OCI-LY7 (cell line): ENCODE data around the gene EGFR.

Experiments
- CTCF ChIP-seq: fragments of 200-600 bp; sonication (generic); conservative IDR thresholded peaks from 2 replicates; pipeline ENCODE4 v1.5.1; 2014; ENCODE audit warnings: mild to moderate bottlenecking, antibody characterized with exemption, low read length, moderate library complexity, mixed read lengths
- EZH2phosphoT487 ChIP-seq: fragments of 200-600 bp; sonication (generic); IDR thresholded peaks from 2 replicates; pipeline ENCODE4 v1.6.1; 2018; ENCODE audit warnings: low read depth, borderline replicate concordance, mild to moderate bottlenecking, mixed run types, antibody characterized with exemption, low read length, moderate library complexity, mixed read lengths

GRCh38 chr7:55237156-55237893 is 218.5 kb downstream of the EGFR start:
- no peak for TF ChIP-seq CTCF
- no peak for TF ChIP-seq EZH2phosphoT487
